ENCODE data around the gene GRIN1. TPM values are rescaled to one million over a fixed set of nuclear protein-coding genes. Genes with fewer than 3 reads are reported as not detected.

Gene GRIN1
- total RNA-seq, 1 experiment from 2014 or later, result not detected

DNA sequence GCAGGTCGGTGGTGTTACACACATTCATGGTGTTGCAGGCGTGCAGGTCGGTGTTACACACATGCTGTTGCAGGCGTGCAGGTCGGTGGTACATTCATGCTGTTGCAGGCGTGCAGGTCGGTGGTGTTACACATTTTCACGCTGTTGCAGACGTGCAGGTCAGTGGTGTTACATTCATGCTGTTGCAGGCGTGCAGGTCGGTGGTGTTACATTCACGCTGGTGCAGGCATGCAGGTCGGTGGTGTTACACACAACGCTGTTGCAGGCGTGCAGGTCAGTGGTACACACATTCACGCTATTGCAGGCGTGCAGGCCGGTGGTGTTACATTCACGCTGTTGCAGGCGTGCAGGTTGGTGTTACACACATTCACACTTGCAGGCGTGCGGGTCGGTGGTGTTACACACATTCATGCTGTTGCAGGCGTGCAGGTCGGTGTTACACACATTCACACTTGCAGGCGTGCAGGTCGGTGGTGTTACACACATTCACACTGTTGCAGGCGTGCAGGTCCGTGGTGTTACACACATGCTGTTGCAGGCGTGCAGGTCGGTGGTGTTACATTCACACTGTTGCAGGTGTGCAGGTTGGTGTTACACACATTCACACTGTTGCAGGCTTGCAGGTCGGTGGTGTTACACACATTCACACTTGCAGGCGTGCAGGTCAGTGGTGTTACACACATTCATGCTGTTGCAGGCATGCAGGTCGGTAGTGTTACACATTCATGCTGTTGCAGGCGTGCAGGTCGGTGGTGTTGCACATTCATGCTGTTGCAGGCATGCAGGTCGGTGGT is 35.6 kb upstream of the GRIN1 start:
- Histone ChIP-seq H3K79me2 (ENCODE audit: low read depth) (no peaks in the 10 kb centered on the region), H3K27me3 (ENCODE audit: insufficient read depth, low read depth) (no peaks in the 10 kb centered on the region), H3K27ac (no peak overlapping the region), H3K9me2 (ENCODE audit: insufficient read depth) (no peaks in the 10 kb centered on the region), H2AFZ (no peak overlapping the region), H3K4me2 (no peak overlapping the region), H3K4me1 (replicated peaks; ENCODE audit: insufficient read depth) (no peaks in the 10 kb centered on the region), H4K20me1 (ENCODE audit: insufficient read depth) (no peaks in the 10 kb centered on the region), H3K36me3 (ENCODE audit: low read depth) (peaks cover 25% of the 10 kb centered on the region), H3K4me3 (no peak overlapping the region), H3K9me3 (ENCODE audit: insufficient read depth, low read depth) (no peaks in the 10 kb centered on the region), H3F3A (ENCODE audit: insufficient read depth, low read depth) (peaks cover 4% of the 10 kb centered on the region; the same call in 1 of the 2 replicates)
- CTCF ChIA-PET, result no interaction called here
- TF ChIP-seq EZH2 (IDR thresholded peaks at IDR 0.05; ENCODE audit: low read depth), result no peak
- TF ChIP-seq, protein P1, sequence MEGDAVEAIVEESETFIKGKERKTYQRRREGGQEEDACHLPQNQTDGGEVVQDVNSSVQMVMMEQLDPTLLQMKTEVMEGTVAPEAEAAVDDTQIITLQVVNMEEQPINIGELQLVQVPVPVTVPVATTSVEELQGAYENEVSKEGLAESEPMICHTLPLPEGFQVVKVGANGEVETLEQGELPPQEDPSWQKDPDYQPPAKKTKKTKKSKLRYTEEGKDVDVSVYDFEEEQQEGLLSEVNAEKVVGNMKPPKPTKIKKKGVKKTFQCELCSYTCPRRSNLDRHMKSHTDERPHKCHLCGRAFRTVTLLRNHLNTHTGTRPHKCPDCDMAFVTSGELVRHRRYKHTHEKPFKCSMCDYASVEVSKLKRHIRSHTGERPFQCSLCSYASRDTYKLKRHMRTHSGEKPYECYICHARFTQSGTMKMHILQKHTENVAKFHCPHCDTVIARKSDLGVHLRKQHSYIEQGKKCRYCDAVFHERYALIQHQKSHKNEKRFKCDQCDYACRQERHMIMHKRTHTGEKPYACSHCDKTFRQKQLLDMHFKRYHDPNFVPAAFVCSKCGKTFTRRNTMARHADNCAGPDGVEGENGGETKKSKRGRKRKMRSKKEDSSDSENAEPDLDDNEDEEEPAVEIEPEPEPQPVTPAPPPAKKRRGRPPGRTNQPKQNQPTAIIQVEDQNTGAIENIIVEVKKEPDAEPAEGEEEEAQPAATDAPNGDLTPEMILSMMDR (conservative IDR thresholded peaks at IDR 0.05), result no peak
- BruUV-seq (replicated peaks), result no TSS peak
- POLR2A ChIA-PET (ENCODE audit: unreplicated experiment), result no interaction called here
- DNase-seq, result no peak
- intact Hi-C loops (cut with micrococcal nuclease; ENCODE audit: unreplicated experiment), result no loop called here

DNA sequence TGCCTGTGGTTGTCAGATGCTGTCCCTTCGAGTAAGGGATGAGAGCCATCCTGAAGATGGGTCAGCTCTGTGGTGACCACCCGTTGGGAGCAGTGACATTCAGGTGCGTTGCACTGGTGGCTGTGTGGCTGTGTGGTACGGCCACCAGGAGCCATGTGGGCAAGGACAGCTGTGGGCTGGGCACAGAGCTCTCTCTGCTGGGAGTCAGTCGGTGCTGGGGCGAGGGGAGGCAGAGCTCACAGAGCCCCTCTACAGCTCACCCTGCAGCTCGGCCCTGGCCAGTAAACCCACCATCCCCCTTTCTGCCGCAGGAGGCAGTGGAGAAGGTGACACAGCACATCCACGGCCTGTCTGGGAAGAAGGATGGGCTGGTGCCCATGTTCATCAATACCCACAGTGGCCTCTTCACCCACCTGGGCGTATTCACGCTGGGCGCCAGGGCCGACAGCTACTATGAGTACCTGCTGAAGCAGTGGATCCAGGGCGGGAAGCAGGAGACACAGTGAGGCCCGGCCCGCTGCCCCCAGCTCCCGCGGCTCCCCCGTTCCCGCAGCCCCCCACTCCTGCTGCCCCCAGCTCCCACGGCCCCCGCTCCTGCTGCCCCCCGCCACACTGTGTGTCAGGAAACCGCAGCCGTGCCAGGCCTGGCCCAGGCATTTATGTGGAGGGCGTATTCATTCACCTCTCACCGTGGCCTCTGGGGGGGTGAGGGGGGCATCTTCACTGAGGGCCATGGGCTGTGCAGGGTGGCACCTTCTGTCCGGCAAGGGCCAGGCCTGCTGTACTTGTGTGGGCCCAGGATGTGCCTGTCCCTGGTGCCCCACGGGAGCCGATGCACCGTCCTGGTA is 32.9 kb upstream of the GRIN1 start:
- H3K79me2 ChIP-seq (ENCODE audit: low read depth), result no peaks in the 10 kb centered on the region
- intact Hi-C loops (cut with micrococcal nuclease; ENCODE audit: unreplicated experiment), result no loop called here
- peaks cover 4% of the 10 kb centered on the region; the same call in 1 of the 2 replicates for H3F3A ChIP-seq (ENCODE audit: insufficient read depth, low read depth)
- H3K4me2 ChIP-seq, result no peak overlapping the region
- no TSS peak for BruUV-seq (replicated peaks)
- no peaks in the 10 kb centered on the region for H3K9me3 ChIP-seq (ENCODE audit: insufficient read depth, low read depth)
- H3K27me3 ChIP-seq (ENCODE audit: insufficient read depth, low read depth), result no peaks in the 10 kb centered on the region
- POLR2A ChIA-PET (ENCODE audit: unreplicated experiment), result interaction anchor here (0.6 kb wide), 1 partner anchor 20 kb away, joined by 6 read pairs; no protein-coding TSS in a partner anchor
- no peak overlapping the region for H3K4me3 ChIP-seq
- no peaks in the 10 kb centered on the region for H3K4me1 ChIP-seq (replicated peaks; ENCODE audit: insufficient read depth)
- no peak overlapping the region for H3K27ac ChIP-seq
- H4K20me1 ChIP-seq (ENCODE audit: insufficient read depth), result no peaks in the 10 kb centered on the region
- TF ChIP-seq EZH2 (IDR thresholded peaks at IDR 0.05; ENCODE audit: low read depth), result no peak
- TF ChIP-seq, protein P1 (conservative IDR thresholded peaks at IDR 0.05), result no peak
- H3K36me3 ChIP-seq (ENCODE audit: low read depth), result peaks cover 20% of the 10 kb centered on the region
- H3K9me2 ChIP-seq (ENCODE audit: insufficient read depth), result no peaks in the 10 kb centered on the region
- CTCF ChIA-PET, result no interaction called here
- no peak for DNase-seq
- no peak overlapping the region for H2AFZ ChIP-seq

DNA sequence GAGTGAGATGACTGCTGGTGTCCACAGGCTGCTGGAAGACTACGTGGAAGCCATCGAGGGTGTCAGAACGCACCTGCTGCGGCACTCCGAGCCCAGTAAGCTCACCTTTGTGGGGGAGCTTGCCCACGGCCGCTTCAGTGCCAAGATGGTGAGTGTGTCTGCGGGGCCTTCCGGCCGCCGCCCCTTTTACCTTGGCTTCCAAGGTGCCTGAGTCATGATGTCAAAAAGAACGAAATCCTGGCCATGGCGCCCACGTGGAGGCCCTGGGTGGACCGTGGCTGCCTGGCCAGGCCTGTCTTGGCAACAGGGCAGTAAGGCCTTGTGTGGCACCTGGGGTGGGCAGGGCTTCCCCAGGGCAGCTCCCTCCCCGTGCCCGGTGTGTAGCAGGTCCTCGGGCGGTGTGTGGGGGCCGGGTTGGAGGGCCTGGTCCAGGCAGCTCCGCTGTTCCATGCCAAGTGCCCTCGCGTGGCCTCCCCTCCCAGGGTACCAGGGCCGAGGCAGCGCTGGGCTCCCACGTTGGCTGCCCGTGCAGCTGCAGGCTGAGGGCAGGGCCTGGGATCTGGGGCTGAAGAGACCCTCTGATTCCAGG is 32.2 kb upstream of the GRIN1 start:
- no peak overlapping the region for H3K4me2 ChIP-seq
- H3K9me2 ChIP-seq (ENCODE audit: insufficient read depth), result no peaks in the 10 kb centered on the region
- no peaks in the 10 kb centered on the region for H3K27me3 ChIP-seq (ENCODE audit: insufficient read depth, low read depth)
- TF ChIP-seq EZH2 (IDR thresholded peaks at IDR 0.05; ENCODE audit: low read depth), result no peak
- TF ChIP-seq, protein P1 (conservative IDR thresholded peaks at IDR 0.05), result no peak
- intact Hi-C loops (cut with micrococcal nuclease; ENCODE audit: unreplicated experiment), result no loop called here
- H3K9me3 ChIP-seq (ENCODE audit: insufficient read depth, low read depth), result no peaks in the 10 kb centered on the region
- no peak overlapping the region for H2AFZ ChIP-seq
- ChIA-PET CTCF (no interaction called here), POLR2A (ENCODE audit: unreplicated experiment) (interaction anchor here (0.6 kb wide), 1 partner anchor 20 kb away, joined by 6 read pairs; no protein-coding TSS in a partner anchor)
- H3K36me3 ChIP-seq (ENCODE audit: low read depth), result peaks cover 13% of the 10 kb centered on the region
- DNase-seq, result no peak
- H3F3A ChIP-seq (ENCODE audit: insufficient read depth, low read depth), result no peaks in the 10 kb centered on the region
- no peaks in the 10 kb centered on the region for H4K20me1 ChIP-seq (ENCODE audit: insufficient read depth)
- H3K4me1 ChIP-seq (replicated peaks; ENCODE audit: insufficient read depth), result no peaks in the 10 kb centered on the region
- H3K4me3 ChIP-seq, result no peak overlapping the region
- no peaks in the 10 kb centered on the region for H3K79me2 ChIP-seq (ENCODE audit: low read depth)
- no peak overlapping the region for H3K27ac ChIP-seq
- no TSS peak for BruUV-seq (replicated peaks)
